Renal cortical epithelial cell (primary cell): ENCODE measurements around the gene PDHX. TPM values are rescaled to one million over a fixed set of nuclear protein-coding genes. Genes with fewer than 3 reads are reported as not detected.

Experiments
- DNase-seq: peaks from one replicate; pipeline ENCODE4 v3.0.0-alpha.2; 2011; ENCODE audit warnings: low read depth
- total RNA-seq: library from RNA; depleted of rRNA; stranded (reverse); fragments of >200 nt; gene quantifications from 2 replicates; pipeline ENCODE4 v1.2.3, GENCODE V29; 2014

Gene PDHX
- total RNA-seq, 1 donor from 2014 or later, result 67.6 TPM

- peak; percentile 56 for DNase-seq
These were observed 72.2 kb downstream of the PDHX start for GRCh38 chr11:34988294-34989255.

DNA sequence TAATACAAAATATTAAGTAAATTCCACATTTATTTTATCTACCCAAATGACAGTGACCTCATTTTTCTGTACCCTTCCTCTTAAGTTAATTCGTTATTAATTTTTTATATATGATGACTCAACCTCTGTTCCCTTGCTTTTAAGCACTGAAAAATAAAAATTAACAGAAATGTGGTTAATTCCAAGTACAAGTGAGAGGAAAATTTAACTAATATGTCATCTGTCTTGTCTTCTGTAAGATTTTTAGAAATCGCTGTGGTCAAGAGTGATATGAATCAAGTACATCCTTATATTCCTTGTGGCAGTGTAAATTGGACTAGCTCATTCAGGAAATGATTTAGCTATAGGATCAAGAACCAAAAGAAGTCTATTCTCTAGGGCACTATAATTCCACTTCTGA is 74.5 kb downstream of the PDHX start:
- DNase-seq, result no peak

- no peak for DNase-seq
These were observed 78.4 kb downstream of the PDHX start for GRCh38 chr11:34994854-34995253.

DNA sequence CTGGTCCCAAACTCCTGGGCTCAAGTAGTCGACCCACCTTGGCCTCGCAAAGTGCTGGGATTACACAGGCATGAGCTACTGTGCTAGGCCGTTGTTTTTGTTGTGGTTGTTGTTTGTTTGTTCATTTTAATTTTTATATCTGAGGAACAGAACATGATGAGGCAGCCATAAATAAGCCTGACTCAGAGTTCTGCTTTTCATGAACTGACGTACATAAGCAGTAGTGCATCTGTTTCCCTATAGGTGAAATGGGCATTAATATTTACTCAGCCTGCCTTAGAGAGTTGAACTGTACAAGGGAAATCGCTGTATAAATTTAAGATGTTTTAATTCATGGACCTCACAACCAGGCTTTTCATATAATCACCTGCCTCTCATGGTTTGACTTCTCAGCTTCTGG is 80.5 kb downstream of the PDHX start:
- DNase-seq, result no peak

DNA sequence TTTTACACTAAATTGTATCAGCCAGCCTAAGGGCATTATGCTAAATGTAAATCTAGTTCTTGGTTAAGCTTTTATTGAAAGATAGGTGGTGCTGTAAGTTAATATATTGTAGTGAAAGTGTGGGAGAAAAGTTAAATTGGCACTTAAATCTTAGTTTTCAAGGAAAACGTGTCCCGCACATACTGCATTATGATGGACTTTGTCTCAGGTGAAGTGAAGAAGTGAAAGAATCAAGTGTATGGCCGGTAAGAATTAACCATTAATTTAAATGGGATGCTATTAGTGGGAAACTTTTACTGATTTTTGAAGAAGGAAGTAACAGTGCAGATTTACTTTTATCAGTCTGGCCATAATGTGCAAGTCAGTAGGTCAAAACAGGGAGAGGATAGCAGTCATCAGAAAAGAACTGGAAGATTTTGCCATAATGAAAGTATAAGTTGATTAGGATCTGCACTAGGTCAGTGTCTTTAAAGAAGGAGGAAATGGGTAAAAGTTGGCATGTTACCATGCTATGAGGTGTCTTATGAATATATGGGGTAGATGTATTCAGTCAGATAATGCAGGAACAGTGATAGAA is 81.6 kb downstream of the PDHX start:
- peak; percentile 59 for DNase-seq

DNA sequence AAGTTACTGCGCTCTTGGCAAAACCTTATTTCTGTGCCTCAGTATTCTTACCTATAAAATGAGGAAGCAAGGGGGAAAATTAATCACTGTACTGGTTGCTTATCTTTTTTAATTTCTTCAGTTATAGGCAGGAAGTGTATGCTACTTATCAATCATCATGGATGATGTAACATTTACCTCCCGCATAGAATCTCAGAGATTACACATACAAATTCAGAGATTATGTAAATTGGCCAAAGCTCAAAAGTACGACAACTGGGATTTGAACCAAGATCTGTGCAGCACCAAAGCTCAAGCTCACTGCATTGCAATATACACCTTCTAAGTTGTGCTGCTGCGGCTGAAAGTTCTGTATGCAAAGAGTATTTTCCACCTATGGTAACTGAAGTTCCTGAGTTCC is 83.0 kb downstream of the PDHX start:
- DNase-seq, result no peak

DNA sequence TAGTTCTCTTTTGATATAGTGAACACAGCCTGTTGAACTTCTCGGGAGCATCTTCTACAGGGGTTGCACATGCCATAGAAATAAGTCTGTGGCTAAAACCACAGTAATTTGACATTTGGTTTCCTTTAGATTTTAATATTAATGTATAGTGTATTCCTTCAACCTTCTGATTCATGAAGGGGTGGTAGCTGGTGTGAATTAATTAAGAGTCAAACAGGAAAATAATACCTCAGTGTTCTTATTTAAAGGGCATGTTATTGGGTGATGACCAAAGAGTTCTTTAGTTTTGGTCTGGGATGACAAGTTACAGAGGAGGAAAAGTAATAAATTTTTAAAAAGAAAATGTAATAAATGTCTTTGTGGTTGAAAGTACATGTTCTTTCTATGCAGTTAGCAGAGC is 86.8 kb downstream of the PDHX start:
- no peak for DNase-seq

GRCh38 chr11:35003658-35004057 is 87.2 kb downstream of the PDHX start:
- DNase-seq, result no peak

DNA sequence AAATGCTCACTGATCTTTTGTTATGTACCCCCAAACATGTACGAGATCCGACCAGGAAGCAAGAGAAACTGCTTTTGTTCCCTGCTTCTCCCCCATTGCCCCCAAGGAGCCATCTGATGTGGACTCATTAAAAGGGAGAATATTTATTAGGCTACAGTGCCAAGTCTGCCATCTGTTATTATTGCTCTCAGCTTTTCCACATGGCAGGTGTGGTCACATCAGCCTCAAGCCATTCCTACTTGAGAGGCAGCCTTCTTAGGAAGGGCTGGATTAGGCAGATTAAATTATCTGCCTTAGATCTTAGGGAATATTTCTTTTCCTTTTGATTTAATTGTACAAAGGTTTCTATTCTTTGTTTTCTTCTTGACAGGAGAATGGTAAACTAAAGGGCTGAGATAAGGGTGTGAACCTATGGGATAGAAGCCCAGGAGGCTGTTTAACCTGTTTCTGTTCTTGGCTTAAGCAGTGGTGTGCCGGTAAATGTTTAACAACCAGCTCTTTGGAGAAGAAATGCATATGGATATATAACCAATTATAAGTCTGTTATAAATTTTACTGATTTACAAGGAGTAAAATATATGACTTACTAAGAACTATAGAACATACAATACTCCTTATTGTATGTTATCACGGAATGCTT is 88.8 kb downstream of the PDHX start:
- peak; percentile 52 for DNase-seq

DNA sequence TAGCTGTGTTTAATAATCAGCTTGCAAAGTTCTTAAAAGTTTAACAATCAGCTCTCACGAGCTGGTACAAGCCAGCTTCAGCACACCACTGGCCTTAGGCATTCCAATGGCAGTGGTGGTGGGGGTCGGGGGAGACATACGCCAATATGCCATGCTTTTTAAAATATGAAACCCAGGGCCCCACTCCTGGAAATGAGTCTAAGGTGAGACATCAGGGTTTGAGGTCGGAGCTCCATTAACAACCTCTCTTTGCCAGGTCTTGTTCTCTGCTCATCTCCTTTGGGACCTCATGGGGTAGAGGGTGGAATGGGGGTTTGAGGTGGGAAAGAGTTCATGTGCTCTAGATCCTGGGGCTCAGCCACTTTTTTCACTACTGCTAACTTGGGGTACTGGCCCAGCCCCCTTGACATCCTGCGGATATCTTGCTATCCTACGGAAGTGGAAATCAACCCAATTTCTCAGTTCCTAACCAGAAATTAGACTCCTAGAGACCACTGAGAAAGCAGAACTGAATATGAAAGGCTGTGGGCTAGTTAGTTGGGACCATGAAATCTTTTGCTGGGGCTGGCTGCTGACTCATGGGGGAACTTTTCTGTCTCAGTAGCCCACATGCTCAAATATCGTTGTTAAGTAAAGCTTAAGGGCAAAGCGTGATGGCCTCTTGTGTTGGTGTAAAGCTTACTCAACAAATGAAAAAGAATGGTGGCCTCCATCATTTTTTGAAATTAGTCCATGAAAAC is 90.1 kb downstream of the PDHX start:
- no peak for DNase-seq

DNA sequence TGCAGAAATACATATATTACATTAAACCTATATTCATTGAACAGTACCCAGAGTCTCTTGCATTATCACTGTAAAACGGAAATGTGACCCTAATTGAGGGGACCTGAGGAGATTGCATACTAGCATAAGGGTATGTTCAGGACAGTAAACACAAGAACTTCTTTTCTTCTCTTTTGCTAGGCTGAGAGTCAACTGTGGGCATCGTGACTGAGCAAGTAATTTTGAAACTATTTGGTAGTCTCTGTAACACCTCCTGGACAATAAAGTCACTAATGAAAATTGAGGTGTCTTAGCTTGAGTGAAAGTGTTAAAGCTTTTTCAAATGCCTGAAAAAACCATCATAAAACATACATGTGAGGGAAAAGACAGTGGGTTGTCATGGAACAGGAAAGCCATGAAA is 90.9 kb downstream of the PDHX start:
- no peak for DNase-seq

GRCh38 chr11:35009191-35009943 is 92.9 kb downstream of the PDHX start:
- DNase-seq, result peak; percentile 95

GRCh38 chr11:35009944-35010342 is 93.5 kb downstream of the PDHX start:
- DNase-seq, result no peak

- DNase-seq, result no peak
These were observed 94.2 kb downstream of the PDHX start for GRCh38 chr11:35010654-35011053.

DNA sequence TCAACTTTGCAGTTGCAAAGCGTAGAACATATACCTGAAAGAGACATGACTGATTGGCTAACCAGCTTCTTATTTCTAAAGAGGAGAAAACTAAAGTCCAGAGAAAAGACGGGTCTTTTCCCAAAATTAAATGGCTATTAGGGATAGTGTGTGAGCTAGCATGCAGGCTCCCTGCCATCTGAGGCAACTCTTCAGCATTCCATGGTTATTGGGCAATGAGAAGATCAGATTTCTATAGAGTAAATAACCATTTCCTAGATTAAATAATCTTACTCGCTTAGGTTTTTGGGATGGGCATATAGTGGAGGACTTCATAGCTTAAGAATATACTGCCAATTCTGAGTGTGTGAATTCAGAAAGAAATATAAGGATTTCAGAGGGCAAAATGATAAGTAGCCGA is 95.0 kb downstream of the PDHX start:
- no peak for DNase-seq

DNA sequence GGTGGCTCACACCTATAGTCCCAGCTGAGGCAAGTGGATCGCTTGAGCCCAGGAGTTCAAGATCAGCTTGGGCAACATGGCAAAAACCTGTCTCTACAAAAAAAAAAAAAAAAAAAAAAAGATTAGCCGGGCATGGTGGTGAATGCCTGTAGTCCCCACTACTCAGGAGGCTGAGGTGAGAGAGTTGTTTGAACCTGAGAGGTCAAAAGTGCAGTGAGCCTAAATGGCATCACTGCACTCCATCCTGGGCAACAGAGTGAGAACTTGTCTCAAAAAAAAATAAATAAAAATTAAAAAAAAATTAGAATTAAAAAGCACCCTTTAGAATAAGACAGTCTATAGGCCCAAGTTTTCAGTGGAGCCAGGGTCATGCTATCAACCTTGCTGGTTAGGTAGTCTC is 95.5 kb downstream of the PDHX start:
- no peak for DNase-seq

GRCh38 chr11:35012467-35013191 is 96.2 kb downstream of the PDHX start:
- DNase-seq, result no peak

DNA sequence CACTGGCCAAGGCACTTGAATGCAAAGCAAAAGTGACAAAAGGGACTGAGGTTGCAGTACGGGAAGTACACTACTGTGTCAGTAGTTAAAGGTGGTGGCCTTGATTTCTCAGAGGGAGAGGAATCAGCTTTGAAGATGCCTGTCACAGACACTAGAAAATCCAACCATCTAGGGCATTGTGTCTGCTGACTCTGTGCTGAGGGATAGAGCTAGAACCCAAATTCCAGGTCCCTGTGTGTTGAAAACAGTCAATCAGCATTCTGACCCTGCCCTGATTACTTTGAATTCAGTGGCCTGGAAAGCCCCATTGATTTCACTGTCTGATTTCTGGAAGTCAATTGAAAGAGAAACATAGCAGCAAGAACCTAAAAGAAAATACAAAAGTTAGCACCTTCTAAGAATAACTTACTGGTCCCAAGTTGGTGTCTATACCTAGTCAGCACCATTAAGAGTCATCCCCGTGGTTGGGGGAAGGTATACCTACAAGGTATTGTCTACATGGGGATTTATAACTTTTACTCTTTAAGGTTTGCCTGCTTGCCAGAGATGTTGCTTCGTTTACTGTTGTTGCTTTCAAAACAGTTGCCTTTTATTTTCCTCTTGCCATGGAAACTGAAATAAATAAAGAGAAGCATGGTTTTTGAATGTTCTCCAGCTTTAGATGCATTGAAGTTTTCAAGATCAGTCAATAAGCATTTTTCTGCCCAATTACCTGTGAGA is 97.3 kb downstream of the PDHX start:
- DNase-seq, result peak; percentile 58

- no peak for DNase-seq
These were observed 97.9 kb downstream of the PDHX start for GRCh38 chr11:35014346-35014745.
